CD14-positive monocyte (primary cell): ENCODE measurements around the gene GRID1. TPM values are rescaled to one million over a fixed set of nuclear protein-coding genes. Genes with fewer than 3 reads are reported as not detected.

Source experiments
- DNase-seq, 3 donors: peaks; one replicate each; pipeline ENCODE4 v3.0.0-alpha.2; 2011 to 2022
- H2AFZ ChIP-seq: 2 replicates; pipeline ENCODE4 v1.6.0; 2012; ENCODE audit warnings: mild to moderate bottlenecking, low read depth, low read length, inconsistent platforms; ENCODE audit not compliant: insufficient read depth, poor library complexity, severe bottlenecking
- H3K27ac ChIP-seq, 2 donors: 1 replicate in 1 of 2; 2 replicates in 1 of 2; pipeline ENCODE4 v1.5.1; 2012 to 2013; ENCODE audit warnings: low read length in 2 of 2, control low read depth in 1 of 2, inconsistent platforms in 1 of 2, low read depth in 1 of 2, mild to moderate bottlenecking in 1 of 2
- H3K27me3 ChIP-seq, 2 donors: one replicate each; pipeline versions ENCODE4 v1.6.0 to v1.6.1; 2011 to 2013; ENCODE audit warnings: low read length in 2 of 2; ENCODE audit not compliant: control insufficient read depth in 2 of 2, insufficient read depth in 2 of 2
- H3K36me3 ChIP-seq, 2 donors: replicated peaks in 1 of 2; 1 replicate in 1 of 2; 2 replicates in 1 of 2; pipeline versions ENCODE4 v1.5.1 to v1.6.1; 2012 to 2013; ENCODE audit warnings: low read length in 2 of 2, control low read depth in 1 of 2, inconsistent platforms in 1 of 2, mild to moderate bottlenecking in 1 of 2; ENCODE audit not compliant: insufficient read depth in 2 of 2, control insufficient read depth in 1 of 2
- H3K4me1 ChIP-seq, 2 donors: 1 replicate in 1 of 2; 2 replicates in 1 of 2; pipeline versions ENCODE4 v1.5.1 to v1.6.1; 2012 to 2013; ENCODE audit warnings: low read length in 2 of 2, control low read depth in 1 of 2, inconsistent platforms in 1 of 2, mild to moderate bottlenecking in 1 of 2, moderate library complexity in 1 of 2; ENCODE audit not compliant: insufficient read depth in 2 of 2, control insufficient read depth in 1 of 2
- H3K4me2 ChIP-seq: replicated peaks from 2 replicates; pipeline ENCODE3; 2012; ENCODE audit warnings: low read length, moderate library complexity, mild to moderate bottlenecking; ENCODE audit not compliant: poor library complexity, severe bottlenecking; ENCODE audit errors: extremely low read depth
- H3K4me3 ChIP-seq, 3 experiments: fragments of 200-600 bp in 1 of 3; sonication (generic) in 1 of 3; replicated peaks in 1 of 3; 1 replicate in 2 of 3; 2 replicates in 1 of 3; pipeline ENCODE4 v1.5.1; 2011 to 2013; ENCODE audit warnings: low read length in 3 of 3, mild to moderate bottlenecking in 3 of 3, control low read depth in 2 of 3, low read depth in 2 of 3, inconsistent platforms in 1 of 3, moderate library complexity in 1 of 3
- H3K79me2 ChIP-seq: 2 replicates; pipeline ENCODE4 v1.6.0; 2012; ENCODE audit warnings: mild to moderate bottlenecking, control low read depth, inconsistent platforms, low read length, moderate library complexity; ENCODE audit not compliant: insufficient read depth
- H3K9ac ChIP-seq: 2 replicates; pipeline ENCODE4 v1.6.0; 2017; ENCODE audit warnings: low read length, mild to moderate bottlenecking; ENCODE audit not compliant: insufficient read depth, poor library complexity, severe bottlenecking
- H3K9me3 ChIP-seq, 2 donors: replicated peaks in 1 of 2; 1 replicate in 1 of 2; 2 replicates in 1 of 2; pipeline versions ENCODE4 v1.5.1 to v1.6.1; 2012 to 2013; ENCODE audit warnings: low read length in 2 of 2, control low read depth in 1 of 2; ENCODE audit not compliant: control insufficient read depth in 1 of 2, insufficient read depth in 1 of 2
- H4K20me1 ChIP-seq: 2 replicates; pipeline ENCODE4 v1.6.0; 2012; ENCODE audit warnings: mild to moderate bottlenecking, low read length, control low read depth, moderate library complexity; ENCODE audit not compliant: insufficient read depth
- H3K27ac Mint-ChIP-seq, 7 donors: one replicate each; pipeline ENCODE4 v1.8.0; 2020; ENCODE audit warnings: mild to moderate bottlenecking in 7 of 7, mixed read lengths in 7 of 7, moderate library complexity in 6 of 7, inconsistent platforms in 2 of 7
- H3K27me3 Mint-ChIP-seq, 3 donors: one replicate each; pipeline ENCODE4 v1.8.0; 2021 to 2022; ENCODE audit warnings: low read depth in 3 of 3, mild to moderate bottlenecking in 3 of 3, mixed read lengths in 3 of 3, moderate library complexity in 3 of 3, inconsistent platforms in 1 of 3
- H3K36me3 Mint-ChIP-seq, 2 donors: one replicate each; pipeline ENCODE4 v1.8.0; 2020; ENCODE audit warnings: mixed read lengths in 2 of 2, inconsistent platforms in 1 of 2, mild to moderate bottlenecking in 1 of 2
- H3K4me1 Mint-ChIP-seq: one replicate; pipeline ENCODE4 v1.8.0; 2020; ENCODE audit warnings: mild to moderate bottlenecking, mixed read lengths
- H3K4me3 Mint-ChIP-seq, 2 donors: one replicate each; pipeline ENCODE4 v1.8.0; 2020; ENCODE audit warnings: mild to moderate bottlenecking in 2 of 2, mixed read lengths in 2 of 2, moderate library complexity in 1 of 2
- H3K9me3 Mint-ChIP-seq, 7 donors: one replicate each; pipeline ENCODE4 v1.8.0; 2020 to 2022; ENCODE audit warnings: mixed read lengths in 7 of 7, mild to moderate bottlenecking in 6 of 7, moderate library complexity in 6 of 7, inconsistent platforms in 2 of 7
- CTCF ChIP-seq: fragments of 200-600 bp; IDR thresholded peaks from one replicate; pipeline ENCODE4 v1.8.0; 2022; ENCODE audit warnings: antibody characterized with exemption, mild to moderate bottlenecking
- WGBS: methylation state at CpG from one replicate; pipeline ENCODE4 v1.1.5; 2013; ENCODE audit warnings: missing lambda C conversion rate; ENCODE audit not compliant: insufficient coverage; 5-methylcytosine and 5-hydroxymethylcytosine counted together
- intact Hi-C, 2 donors: fragments of 100-400 bp; cut with micrococcal nuclease; formaldehyde crosslinking; loops; one replicate each; pipeline versions ENCODE4 v1.15.0 to v1.15.1; 2023
- polyA plus RNA-seq, 3 donors: library from polyadenylated mRNA; depleted of rRNA in 1 of 3; unstranded in 2 of 3; stranded (reverse) in 1 of 3; fragments of 300-500 nt in 2 of 3; fragments of >200 nt in 1 of 3; fragmentation: Illumina TruSeq in 2 of 3; gene quantifications; 1 replicate in 2 of 3; 2 replicates in 1 of 3; pipeline ENCODE4 v1.2.3, GENCODE V29; 2012 to 2021

The GRID1 gene
- polyA plus RNA-seq, 3 donors: not detected

GRCh38 chr10:86188796-86189558 is 177.6 kb downstream of the GRID1 start:
- WGBS: 82% methylated on average over 5 of the region's 6 CpGs

GRCh38 chr10:86188326-86188725 is 178.3 kb downstream of the GRID1 start:
- no peaks in the 10 kb centered on the region for H3K79me2 ChIP-seq
- no CpG with 5 or more reads among the region's 3 CpGs for WGBS
- no peak overlapping the region for H3K27ac Mint-ChIP-seq
- no peak overlapping the region for H3K4me2 ChIP-seq
- no peaks in the 10 kb centered on the region for H3K36me3 ChIP-seq
- H3K4me1 ChIP-seq: no peaks in the 10 kb centered on the region
- TF ChIP-seq CTCF: no peak
- H3K4me3 Mint-ChIP-seq: no peak overlapping the region
- no peak overlapping the region for H3K4me3 ChIP-seq
- H3K27ac ChIP-seq: no peak overlapping the region
- no peaks in the 10 kb centered on the region for H3K4me1 Mint-ChIP-seq
- no peaks in the 10 kb centered on the region for H3K36me3 Mint-ChIP-seq
- H3K9me3 Mint-ChIP-seq: peaks cover 0 to 2% (median 0%) of the 10 kb centered on the region in 7 donors
- peaks cover 0 to 7% (median 6%) of the 10 kb centered on the region in 3 donors for H3K27me3 Mint-ChIP-seq
- intact Hi-C loops: loop anchor here in 1 of 2 donors (5.0 kb wide), 1 partner anchor 79 kb away; no protein-coding TSS in a partner anchor
- no peaks in the 10 kb centered on the region for H3K9me3 ChIP-seq
- H2AFZ ChIP-seq: no peak overlapping the region
- H3K9ac ChIP-seq: no peak overlapping the region
- no peaks in the 10 kb centered on the region for H4K20me1 ChIP-seq
- no peak for DNase-seq
- no peaks in the 10 kb centered on the region for H3K27me3 ChIP-seq

More at GRCh38 chr10:86188796-86189558, 177.6 kb downstream of the GRID1 start:
- Mint-ChIP-seq H3K27ac (no peak overlapping the region), H3K36me3 (no peaks in the 10 kb centered on the region), H3K27me3 (peaks cover 4 to 7% (median 6%) of the 10 kb centered on the region in 3 donors), H3K9me3 (peaks cover 0 to 2% (median 0%) of the 10 kb centered on the region in 7 donors), H3K4me3 (no peak overlapping the region), H3K4me1 (no peaks in the 10 kb centered on the region)
- Histone ChIP-seq H3K4me3 (no peak overlapping the region), H3K27me3 (no peaks in the 10 kb centered on the region), H3K79me2 (no peaks in the 10 kb centered on the region), H3K36me3 (no peaks in the 10 kb centered on the region), H3K9me3 (no peaks in the 10 kb centered on the region), H2AFZ (no peak overlapping the region), H3K4me2 (no peak overlapping the region), H3K9ac (no peak overlapping the region), H3K4me1 (no peaks in the 10 kb centered on the region), H3K27ac (no peak overlapping the region), H4K20me1 (no peaks in the 10 kb centered on the region)
- no peak for TF ChIP-seq CTCF
- intact Hi-C loops: loop anchor here in 1 of 2 donors (5.0 kb wide), 1 partner anchor 78 kb away; no protein-coding TSS in a partner anchor
- no peak for DNase-seq
